NCI-H1105 treated with DMSO at 0.1 percent for 48 hours (cell line): ENCODE data around the gene FAM53B.
"Not testable (repeated sequence)": the region's sequence is repeated elsewhere in the genome, so short reads cannot be mapped to it uniquely, and the experiment has no call there.

Experiments used
- DNase-seq: peaks from one replicate; lab custom pipeline; 2025; lab: John Stamatoyannopoulos, UW

The FAM53B gene

DNA sequence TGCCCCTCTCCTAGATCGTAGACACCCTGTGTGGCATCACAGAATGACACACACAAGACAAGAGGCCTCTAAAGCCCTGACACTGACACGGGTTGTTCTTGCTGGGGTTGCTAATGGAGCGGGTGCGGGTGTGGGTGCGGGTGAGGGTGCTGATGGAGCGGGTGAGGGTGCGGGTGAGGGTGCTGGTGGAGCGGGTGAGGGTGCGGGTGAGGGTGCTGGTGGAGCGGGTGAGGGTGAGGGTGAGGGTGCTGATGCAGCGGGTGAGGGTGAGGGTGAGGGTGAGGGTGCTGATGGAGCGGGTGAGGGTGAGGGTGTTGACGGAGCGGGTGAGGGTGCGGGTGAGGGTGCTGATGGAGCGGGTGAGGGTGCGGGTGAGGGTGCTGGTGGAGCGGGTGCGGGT lies 134.0 kb downstream of the FAM53B start:
- DNase-seq: not testable (repeated sequence)

DNA sequence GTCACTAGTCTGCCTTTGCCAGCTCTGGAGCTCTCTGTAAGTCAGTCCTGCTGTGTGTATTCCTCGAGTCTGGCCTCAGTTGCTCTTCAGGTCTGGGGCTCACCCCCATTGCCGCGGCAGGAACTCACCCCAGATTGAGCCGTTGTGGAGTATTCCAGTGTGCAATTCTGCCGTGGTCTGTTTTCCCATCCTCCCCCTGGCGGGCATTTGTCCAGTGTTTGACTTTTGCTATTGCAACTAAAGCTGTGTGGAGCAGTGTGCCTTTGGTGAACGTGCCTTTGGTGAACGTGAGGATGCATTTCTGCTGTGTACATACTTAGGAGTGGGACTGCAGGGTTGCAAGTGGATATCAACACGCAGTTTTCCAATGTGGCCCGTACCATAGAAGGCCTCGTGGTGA lies 134.5 kb downstream of the FAM53B start:
- no peak for DNase-seq

DNA sequence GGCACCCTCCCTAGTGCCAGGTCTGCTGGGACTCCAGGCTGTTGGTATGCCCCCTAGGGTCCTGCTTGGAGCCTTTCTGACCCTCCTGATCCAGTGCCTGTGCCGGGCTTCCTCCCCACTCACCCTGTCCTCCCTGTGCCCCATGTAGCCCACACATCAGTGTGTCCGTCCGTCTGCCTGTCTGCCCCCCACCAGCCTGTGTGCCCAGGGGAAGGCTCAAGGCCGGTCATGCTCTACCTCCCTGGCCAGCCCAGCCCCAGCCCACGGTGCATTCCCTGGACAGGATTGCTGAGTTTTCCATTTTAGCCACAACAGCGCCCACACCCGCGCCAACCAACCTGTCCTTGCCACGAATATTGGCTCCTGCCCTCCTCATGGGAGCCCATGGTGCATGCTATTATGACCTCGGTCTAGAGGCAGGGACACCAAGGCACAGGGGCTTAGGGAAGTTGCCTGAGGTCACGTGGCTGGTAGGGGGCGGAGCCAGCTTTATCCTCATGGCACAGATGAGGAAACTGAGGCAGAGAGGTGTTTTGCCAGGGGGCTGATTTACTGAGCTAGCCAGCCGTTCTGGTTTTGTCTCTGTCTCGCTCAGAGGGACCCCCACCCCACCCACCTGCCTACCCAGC lies 136.0 kb downstream of the FAM53B start:
- no peak for DNase-seq

DNA sequence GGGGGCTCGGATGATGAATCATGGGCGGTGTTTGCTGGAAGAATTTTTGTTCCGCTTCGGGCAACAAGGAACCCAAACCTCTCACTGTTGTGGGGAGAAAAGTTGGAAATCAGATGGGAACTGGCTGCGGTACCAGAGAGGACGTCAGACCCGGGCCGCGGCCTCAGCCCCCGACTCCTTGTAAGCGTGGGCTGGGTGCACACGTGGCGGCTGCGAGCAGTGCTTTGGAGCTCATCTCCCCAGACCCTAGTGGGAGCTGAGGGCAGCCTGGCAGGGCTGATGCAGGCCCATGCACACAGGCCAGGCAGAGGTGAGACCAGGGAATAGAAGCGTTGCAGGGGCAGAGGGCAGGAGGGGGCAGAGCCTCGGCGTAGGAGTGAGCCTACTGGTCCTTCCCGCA lies 136.5 kb downstream of the FAM53B start:
- no peak for DNase-seq

DNA sequence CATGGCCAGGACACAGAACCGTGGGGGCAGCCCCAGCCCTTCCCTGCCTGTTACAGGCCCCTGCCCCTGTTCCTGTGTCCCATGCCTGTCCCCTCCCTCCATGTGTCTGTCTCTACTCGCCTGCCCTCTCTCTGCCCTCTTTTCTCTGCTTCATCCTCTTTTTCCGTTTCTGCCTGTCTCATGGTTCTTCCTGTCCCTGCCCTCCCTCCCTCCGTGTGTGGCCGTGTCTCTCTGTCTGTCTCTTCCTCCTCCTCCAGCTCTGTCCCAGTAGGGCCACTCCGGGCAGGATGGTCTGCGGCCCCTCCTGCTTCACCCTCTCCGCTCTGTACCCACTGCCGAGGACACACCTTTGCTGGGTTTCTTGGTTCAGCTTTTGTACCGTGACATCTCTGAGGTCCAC lies 137.4 kb downstream of the FAM53B start:
- no peak for DNase-seq

DNA sequence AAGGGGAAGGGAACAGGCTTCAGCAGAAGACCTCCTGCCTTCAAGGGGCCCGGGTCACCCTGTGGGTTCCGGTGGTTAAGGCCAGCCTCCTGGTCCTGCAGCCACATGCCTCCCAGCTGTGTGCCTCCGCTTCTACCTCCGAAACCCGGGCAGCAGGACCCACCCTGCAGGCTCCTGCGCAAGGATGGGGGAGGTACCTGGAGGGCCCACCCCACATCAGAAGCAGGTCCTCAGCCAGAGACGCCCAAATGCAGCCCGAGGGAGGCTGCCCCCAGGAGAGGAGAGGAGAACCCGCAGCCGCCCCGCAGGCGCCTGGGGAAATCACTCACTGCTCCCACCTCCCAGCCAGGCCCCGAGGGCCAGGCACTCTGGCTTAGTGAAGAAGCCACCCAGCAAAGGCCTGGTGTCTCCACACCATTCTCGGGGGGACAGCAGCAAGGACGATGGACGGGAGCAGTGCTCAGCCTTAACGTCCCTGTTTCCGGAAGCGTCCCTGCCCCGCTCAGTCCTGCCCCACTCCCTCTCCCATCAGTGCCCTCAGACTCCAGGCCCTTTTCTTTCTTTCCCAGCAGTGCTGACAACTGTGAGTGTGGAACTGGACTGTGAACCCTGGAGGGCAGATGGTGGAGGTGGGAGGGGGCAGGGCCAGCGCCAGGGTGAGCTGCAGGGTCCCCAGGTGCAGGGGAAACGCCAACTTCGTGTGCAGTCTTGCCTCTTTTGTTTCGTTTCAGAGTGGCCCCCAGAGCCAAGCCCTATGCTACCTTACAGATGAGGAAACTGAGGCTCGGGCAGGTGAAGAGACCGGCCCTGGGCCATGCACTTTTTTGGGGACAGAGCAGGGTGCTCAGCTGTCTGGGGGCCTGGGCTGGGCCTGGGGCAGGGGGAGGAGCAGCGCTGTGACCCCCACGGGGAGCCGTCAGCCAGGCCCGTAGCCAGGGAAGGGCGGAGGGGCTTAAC lies 138.0 kb downstream of the FAM53B start:
- no peak for DNase-seq

DNA sequence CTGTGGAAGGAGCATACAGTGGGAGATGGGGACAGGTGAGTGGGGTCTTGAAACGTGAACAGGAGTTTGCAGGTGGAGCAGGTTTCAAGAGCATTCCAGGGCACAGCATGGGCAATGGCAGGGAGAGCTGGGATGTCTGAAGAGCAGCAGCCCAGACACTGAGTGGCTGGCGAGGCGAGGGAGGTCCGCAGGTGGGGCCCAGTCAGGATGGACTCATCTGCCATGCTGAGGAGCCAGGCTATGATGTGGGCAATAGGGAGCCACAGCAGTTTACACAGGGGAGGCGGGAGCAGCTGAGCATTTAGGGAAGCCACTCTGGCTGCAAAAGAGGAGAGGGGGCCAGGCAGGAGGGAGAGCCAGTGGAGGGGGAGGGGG lies 138.7 kb downstream of the FAM53B start:
- no peak for DNase-seq

DNA sequence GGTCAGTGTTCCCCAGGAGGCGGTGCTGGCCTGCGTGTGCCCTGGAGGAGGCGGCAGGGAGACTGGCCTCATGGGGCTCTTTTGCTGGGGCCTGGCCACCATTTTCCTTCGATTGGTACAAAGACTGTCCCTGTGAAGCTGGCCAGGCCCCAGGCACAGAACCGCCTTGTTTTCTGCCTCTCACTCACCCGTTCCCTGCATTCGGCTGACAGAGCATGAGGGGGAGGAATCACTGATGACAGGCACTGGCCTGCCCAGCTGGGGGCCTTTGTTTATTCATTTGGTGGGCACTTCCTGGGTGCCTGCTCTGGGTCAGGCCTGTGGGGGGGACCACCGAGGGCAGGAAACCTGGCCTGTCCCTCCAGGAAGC lies 139.2 kb downstream of the FAM53B start:
- no peak for DNase-seq

DNA sequence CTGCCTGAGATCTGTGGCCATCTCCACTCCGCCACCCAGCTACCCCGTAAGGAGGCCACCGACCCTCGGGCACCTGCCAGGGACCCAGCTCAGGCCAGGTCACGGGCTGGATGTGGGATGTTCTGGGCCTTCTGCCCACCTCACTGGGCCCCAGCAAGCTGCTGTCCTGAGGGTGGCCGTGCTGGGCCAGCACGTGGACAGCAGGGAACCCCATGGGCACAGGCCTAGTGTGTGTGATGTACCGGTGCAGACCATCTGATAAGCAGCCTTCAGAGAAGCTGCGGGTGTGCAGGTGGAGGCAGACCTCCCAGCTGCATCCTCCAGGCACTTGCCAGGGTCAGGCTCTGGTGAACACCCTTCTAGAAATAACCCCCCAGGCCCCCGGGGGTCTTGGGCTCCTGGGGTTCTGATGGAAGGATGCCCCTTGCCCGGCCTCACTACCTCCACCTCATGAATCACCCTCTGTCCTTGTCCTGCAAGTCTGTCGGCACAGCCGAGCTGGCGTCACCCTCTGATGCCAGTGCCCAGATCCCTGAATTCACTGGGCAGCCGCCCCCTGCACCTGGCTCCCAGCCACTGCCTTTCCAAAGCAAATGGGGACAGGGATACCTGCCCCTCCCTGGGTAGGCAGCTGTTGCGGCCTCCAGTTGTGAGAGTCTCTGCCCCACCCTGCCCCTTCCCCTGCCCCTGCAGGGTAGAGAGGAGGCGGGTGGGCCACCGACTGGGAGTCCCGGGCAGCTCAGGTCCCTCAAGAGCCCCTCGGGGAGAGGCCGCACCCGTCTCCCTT lies 139.8 kb downstream of the FAM53B start:
- no peak for DNase-seq

DNA sequence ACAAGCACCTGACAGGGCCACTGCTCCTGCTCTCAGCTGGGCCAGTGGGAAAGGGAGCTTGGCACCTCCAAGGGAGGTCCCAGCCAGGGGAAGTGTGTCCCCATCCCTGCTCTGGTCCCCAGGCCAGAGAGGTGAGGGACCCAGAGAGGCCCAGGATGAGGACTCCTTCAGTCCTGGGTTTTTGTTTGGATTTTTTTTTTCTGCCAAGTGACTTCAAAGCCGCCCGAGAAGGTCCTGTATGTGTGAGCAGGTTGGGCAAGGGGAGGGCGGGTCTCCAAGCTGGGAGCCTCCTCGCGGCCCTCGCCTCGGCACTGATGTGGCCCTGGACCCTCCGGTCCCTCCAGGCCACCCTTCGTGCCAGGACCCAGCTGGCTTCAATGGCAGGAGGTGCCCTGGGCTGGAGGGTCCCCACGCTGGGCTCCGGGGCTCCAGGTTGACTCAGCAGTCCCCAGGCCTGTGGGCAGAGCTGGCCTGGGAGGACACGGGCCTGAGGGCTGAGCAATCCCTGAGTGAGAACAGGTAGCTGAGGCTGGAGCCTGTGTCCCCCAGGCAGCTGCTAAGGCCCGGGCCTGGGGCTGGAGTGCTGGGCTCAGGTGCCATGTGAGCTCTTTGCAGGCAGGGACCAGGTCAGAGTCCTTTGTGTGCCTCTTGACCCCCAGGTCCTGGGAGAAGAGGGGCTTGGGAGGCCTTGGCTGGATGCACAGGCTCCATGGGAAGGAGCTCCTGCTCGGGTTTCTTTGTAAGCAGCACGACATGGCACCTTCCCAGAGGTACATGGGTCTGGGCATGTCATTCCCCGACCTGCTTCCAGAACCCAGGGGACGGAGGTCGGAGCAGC lies 140.6 kb downstream of the FAM53B start:
- DNase-seq: no peak

DNA sequence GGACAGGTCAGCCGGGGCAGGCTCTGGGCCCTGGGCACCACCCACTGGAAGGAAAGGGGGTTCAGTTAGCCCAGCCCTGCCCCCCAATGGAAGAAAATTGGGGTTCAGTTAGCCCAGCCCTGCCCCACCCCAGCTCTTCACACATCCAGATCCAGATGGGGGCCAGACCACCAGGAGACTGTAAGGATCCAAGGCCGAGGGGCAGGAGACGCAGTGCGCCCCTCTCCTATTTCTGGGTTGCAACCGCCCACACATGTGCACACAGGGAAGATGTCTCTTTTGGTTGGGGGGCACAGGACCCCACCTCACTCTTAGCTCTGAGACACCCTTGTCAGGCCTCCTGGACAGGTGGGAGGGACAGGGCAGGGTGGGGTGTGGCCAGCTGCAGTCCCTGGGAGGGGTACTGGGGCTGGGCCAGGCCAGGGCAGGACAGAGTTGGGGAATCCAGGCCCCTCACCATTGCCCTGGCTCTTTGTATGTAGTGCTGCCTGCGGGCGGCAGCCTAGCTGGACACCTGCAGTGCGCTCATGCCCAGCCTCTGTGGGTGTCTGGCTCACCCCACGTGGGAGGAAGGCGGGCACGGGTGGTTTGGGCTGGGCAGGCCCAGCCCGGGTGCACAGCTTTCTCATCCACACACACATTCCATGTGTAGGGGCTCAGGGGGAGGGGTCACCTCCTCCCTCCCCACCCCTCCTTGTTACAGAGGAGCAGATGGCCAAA lies 141.4 kb downstream of the FAM53B start:
- no peak for DNase-seq

DNA sequence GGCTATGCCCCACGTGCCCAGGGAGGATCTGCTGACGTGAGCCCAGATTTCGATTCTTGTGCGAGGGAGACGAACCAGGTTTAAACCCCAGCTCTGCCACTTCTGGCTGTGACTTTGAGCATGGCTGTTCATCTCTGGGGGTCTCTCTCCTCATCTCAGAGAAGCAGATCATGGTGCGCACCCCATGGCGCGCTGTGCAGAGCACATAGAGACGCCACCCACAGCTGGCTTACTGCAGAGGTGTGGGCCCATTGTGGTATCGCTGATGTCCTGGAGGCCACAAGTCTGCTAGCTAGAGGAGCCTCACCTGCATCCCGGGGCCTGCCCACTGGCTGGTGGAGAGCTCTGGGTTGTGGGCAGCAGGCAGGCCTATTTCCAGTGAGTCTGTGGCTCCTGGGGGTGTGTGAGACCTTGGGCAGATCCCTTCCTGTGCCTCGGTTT lies 142.0 kb downstream of the FAM53B start:
- no peak for DNase-seq

DNA sequence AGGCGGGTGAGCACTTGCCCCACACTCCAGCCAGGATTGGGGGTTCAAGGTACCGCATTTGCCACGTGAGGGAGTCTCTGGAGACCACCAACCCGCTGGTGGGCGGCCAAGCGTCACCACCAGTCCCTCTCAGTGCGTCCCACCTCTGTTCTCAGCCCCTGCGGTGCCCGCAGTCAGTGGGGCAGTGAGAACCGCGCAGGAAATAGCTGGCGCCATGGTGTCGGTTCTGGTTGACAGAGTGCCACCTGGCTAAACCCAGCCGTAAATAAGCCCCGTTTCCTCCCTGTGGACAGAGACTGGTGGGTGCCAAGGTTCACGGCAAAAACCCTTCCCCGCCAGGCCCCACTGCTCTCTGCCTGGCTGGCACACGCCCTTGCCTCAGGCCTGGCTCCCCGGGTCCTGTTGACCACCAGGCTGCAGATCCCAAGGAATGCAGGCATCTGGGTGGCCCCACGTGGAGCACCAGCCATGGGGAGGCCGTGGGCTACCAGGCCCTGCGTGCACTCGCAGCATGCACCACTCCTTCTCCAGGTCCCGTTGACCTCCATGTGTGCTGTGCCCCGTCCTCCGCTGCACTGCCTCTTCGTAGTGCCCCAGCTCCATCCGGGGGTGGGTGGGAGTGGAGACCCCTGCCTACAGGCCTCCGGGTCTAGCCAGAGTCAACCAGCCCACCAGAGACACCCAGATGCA lies 142.6 kb downstream of the FAM53B start:
- DNase-seq: no peak

DNA sequence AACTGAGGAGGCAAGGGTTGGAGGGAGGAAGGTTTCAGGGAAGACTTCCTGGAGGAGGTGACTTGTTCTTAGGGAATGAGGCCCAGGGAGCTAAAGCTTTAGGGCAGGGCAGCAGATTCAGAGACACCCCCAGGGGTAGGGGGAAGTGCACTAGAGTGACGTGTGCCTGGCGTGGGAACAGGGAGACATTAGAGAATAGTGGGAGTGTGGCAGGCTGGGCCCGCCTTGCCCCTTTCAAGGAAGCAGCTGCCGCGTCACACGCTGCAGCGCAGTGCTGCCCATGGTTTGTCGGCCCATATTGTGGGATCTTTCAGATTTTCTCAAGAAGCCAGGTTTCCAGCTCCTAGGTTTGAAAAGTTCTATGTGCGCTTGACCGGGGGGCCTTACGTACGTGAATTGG lies 143.2 kb downstream of the FAM53B start:
- no peak for DNase-seq

DNA sequence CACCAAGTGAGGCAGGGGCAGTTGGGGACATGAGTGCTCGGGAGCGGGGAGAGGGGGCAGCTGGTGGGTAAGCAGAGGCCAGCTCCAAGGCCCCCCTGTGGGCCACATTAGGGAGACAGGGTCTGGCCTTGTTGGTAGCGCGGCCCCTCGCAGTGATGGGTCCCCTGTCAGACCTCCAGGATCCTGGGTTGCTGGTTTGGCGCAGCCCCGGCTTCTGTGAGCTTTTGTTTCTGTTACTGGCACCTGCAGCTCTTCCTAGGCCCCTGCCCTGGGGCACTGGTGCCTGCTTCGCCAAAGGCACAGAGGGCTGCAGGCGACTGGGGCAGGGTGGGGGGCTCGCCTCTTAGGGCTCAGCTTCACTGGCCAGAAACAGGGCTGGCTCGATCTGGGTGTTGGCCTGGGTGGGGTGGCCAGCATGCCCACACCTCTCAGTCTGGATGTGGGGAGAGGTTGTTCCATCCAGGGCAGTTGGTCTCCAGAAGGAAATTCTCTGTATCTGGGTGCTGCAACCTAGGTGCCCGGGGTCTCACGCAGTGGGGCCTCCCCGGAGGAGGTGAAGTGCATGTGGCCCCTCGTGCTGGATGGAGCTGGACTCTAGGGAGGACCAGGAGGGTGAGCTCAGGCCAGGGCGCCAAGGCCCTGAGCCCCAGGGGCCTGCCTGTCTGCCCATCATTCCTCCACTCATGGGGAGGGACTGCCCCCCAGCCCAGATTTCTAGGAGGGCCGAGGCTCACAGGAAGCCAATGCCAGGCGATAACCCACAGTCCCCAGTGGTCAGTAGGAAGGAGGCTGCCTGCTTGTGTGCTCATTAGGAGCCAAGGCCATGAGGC lies 143.9 kb downstream of the FAM53B start:
- DNase-seq: no peak

DNA sequence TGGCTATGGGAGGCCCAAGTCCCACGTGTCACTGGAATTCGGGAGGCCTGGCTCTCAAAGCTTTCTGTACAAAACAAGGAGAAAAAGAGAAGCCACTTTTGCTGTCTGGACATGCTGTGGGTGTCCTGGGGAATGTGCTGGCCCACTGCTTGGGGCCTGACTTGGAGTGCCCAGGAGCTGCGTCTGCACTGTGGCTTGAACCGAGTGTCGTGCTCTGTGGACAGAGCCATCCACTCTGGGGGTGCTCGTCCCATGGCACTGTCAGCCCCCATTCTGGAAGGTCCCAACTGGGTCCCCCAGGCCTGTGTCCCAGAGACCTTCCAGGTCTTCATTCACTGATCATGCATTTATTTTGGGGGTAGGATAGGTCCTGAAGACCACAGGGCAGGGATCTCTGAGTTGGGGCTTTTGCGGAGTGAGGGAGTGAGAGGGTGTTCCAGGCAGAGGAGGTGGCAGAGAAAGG lies 144.6 kb downstream of the FAM53B start:
- no peak for DNase-seq

DNA sequence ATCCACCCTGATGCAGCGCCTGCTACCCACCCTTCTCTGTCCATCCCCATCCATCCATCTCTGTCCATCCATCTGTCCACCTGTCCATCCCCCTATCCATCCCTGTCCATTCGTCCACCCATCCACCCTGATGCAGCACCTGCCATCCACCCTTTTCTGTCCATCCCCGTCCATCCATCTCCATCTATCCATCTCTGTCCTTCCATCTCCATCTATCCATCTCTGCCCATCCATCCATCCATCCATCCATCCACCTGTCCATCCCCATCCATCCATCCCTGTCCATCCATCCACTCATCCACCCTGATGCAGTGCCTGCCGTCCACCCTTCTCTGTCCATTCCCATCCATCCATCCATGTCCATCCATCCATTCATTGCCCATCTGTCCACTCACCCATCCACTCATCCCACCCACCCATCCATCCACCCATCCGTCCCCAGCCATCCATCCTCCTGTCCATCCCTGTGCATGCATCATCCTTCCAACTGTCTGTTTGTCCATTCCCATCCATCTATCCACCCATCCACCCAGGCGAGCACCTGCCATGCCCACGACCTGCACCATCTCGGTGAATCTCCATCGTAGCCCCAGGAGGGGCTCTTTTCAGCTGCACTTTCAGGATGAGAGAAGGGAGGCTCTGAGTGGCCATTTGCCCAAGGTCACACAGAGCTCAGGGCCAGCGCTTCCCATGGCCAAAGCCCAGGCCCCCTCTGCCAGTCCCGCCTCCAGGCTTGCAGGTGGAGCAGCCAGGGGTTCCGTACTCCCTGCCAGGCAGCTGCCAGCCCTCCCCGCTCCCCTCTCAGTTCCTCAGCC lies 145.2 kb downstream of the FAM53B start:
- DNase-seq: no peak

DNA sequence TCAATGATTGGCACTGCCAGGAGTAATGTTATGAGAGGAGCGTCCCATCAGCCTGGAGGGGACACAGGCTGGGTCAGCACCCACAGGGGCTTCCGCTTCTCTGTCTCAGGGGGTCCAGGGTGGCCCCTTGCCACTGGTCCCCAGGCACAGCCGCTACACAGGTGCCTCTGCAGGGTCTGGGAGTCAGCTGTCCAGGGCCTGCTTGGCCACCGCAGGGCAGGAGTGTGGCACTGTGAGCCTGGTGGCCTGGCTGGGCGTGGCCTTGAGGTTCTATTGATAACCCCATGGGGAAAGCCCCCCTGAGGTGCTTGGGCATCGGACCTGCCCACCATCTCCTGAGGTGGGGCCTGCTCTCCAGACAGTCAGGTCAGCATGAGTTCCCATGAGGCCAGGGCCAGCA lies 146.0 kb downstream of the FAM53B start:
- no peak for DNase-seq

DNA sequence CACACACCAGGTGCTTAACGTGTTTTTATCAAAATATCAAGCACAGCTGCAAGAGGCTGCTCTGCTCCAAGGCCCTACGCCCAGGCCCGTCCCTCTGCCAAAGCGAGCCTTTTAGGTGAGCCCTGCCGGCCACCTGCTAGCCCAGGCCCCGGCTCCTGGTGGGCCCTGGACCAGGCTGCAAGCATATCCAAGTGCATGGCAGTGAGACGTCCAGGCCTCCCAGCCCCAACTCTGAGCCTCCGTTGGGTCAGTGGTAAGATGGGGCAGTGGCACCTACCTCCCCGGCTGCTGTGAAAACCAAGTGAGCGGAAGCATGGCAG lies 146.4 kb downstream of the FAM53B start:
- no peak for DNase-seq
